GM18502 (cell line): ENCODE measurements around the gene FHIT.

Experiments
- ATAC-seq: cut with Tn5 transposase; IDR thresholded peaks from one replicate; pipeline ENCODE4 v1.9.1; 2021; ENCODE audit warnings: mild to moderate bottlenecking; ENCODE audit not compliant: unreplicated experiment, poor library complexity

The FHIT gene

DNA sequence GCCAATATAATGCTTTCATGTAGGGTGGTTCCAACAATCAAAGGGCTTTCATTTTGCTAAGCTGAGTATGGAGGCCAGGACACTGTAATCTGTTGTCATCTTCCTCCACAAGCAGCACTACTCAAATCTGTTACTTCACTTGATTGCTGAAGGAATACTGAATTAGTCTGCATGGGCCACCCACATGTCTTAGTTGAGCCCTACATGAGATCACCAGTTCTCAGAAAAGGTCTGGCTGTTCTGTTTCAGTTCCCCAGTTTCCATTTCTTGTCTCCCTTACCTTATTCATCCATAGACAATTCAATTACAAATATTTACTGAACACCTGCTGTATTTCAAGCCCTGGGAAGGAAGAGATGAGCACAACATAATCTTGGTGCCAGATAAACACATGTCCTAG, 119.2 kb downstream of the FHIT start:
- ATAC-seq: peak; percentile 68

DNA sequence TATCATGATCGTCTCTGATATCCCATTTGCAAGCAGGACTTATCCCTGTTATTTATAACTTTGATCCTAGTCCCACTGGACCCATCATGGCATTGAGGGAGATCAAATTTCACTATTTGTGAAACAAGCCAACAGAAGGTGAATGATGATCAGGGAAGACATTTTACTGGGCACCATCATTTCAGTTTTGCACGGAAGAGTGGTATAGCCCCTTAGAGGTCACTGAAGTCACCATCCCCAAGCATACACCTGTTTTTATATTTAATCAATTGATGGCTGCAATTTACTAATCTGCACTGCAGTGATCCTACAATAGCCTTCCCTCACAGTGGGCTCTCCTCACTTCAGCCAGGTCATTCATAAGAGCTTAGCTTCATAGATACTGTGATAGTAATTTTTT, 132.4 kb downstream of the FHIT start:
- no peak for ATAC-seq

DNA sequence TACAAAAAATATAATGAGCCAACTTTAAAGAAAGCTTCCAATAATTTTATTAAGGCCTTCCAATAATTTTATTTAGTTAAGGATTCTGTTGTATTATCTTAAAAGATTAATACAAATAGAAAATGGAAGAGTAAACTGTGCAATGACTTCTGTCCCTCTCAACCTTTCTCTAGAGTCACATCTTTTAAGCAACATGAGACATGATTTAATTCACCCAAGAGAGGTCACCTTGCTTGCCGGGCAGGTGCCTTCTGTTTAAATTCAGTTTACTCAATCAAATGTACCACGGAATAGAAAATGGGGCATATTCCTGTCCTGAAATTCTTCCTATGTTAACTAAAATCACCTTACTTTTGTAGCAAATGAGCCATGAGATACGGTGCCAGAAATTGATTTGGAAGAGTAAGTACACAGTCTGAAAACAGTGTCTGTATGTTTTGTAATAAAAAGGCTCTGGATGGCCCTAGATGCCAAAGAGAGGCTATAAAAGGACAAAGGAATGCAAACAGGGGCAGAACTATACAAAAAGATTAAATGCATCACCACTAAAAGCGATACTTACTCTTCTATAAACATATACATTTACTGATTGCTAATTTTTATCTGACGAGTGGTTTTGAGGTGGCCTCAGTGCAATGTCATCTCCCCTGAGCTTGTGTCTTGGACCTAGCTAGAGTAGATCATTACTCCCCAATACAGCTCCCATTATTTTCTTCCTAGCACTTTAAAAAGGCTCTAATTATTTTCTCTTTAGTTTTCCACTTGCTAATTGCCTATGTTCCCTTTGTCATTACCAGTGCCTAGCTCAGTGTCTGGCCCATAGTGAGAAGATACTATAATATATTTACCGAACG, 134.0 kb downstream of the FHIT start:
- no peak for ATAC-seq

DNA sequence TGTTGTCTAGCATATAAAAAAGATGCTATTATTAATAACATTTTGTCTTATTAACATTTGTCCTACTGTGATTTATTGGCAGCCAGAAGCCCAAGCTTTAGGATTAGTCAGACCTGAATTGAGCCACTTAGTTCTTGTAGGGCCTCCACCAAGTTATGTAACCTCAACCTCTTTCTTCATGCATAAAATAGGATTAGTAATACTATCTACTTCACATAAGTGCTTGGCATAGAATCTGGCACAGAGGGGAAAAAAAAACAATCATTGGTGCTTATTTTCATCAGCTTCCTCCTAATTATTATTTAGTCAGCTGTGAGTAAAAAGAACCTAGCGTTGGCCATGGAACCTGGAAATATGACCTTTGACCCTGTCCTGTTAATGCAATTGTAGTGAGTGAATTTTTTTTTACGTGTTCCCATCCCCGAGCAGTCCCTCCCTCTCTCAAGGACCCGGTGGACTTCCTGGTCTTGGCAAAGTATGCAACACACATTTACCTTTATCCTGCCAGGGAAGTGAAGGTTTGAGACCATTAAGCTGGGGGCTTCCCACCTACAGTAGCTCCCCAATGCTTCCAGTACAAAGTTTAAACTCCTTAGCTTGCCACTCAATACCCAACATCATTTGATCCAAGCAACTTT, 136.8 kb downstream of the FHIT start:
- ATAC-seq: no peak

DNA sequence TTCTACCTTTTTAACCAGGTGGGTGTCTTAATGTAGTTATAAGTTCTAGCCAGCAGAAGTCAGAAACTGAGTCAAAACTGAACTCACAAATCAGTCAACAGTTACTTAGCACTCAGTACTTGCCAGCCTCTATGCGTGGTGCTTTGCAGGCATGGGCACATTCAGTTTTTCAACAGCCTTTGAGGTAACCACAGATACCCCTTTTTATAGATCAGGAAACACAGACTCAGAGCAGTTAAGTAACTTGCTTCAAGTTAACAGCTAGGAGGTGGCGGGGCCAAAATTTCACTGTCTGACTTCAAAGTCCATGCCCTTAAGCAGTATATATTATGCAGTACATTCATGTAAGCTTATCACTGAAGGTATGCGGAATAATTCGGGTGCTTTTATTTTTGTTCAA, 139.4 kb downstream of the FHIT start:
- ATAC-seq: peak; percentile 78

DNA sequence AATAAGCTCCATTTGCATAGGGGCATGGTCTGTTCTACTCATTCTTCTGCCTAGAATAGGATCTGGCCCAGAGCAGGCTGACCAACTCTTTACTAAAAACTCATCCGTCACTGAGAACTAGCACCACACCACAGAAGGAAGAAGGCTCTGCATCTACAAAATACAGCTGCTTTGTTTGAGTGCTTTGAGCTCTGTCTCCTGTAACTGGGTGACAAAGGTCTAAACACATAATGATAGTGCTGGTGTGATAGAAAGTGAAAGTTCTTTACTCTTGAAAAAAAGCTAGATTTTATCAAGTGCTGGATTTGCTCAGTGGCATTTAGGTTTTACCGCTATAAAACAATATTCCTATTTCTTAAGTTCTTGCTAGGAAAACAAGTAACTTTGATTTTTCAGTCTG, 140.7 kb downstream of the FHIT start:
- peak; percentile 59 for ATAC-seq

DNA sequence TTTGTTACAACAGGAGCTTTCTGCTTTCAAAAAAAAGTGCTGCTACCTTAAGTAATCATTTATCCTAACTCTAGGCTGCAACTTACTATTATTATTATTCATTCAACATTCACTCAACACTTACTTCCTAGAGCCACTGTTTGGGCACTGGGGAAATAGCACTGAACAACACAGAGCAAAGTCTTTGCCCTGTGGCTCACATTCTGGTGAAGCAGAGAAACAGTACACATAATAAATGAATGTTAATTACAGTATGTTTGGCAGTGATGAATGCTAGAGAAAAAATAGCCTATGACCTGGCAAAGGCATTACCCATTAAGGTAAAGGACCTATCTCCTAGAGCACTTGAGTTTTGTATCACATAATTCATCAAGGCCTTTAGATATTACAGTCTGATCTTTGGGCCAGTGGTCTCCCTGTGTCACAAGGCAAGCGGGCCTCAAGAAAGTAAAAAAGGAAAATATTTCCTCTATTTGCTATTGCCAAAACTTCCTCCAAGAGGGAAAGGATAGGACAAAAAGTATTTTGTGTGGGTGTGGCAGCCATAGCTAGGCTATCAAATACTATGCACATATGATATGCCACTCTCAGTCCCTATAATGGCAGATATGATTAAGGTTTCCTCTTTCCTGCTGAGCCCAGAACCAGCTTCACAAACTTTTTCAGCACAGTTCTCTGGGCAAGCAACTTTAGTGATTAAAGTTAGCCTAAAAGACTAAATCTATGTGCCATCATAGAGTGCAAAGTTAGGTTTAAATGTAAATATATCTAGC, 142.8 kb downstream of the FHIT start:
- ATAC-seq: no peak

DNA sequence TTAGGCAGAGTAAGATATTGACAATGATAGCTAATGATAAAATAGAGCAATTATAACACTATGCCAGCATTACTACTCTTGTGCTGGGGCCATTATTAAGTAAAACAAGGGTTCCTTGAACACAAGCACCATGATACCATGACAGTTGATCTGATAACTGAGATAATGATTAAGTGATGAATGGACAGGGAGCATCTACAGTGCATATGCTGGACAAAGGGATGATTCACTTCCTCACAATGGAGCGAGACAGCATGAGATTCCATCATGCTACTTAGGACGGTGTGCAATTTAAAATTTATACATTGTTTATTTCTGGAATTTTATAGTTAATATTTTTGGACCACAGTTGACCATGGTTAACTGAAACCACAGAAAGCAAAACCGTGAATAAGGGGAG, 156.6 kb downstream of the FHIT start:
- ATAC-seq: no peak

DNA sequence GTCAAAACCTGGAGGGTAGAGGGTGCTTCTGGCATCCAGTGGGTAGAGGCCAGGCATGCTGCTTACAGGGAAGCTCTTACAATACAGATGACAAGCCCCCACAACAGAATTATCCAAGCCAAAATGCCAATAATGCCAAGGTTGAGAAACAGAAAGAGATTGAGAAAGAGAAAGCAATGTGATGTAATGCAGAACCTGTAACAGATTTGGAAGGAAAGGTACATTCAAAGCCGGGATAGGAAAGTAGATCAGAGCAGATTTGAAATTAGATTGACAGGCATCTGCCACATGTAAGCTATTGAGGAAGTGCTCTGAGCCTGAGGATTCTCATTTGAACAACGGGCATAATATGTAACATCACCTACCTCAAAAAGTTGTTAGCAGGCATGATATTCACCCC, 157.9 kb downstream of the FHIT start:
- ATAC-seq: no peak

DNA sequence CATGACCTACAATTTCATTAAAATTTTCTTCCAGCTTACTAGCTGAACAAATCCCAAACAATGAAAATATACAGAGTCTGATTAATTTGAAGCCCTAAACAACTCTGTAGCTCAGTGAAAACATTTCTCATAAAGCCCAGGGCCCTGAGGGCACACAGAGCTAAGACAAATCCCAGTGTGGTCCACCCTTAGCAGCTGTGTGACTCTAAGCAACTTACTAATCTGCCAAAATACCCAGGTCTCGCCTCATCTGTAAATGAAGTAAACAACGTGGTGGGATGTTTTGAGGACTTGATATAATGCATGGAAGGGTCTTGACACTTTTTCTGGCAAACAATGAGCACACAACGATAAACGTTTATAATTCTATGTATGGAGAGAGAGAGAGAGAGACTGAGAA, 158.4 kb downstream of the FHIT start:
- no peak for ATAC-seq

DNA sequence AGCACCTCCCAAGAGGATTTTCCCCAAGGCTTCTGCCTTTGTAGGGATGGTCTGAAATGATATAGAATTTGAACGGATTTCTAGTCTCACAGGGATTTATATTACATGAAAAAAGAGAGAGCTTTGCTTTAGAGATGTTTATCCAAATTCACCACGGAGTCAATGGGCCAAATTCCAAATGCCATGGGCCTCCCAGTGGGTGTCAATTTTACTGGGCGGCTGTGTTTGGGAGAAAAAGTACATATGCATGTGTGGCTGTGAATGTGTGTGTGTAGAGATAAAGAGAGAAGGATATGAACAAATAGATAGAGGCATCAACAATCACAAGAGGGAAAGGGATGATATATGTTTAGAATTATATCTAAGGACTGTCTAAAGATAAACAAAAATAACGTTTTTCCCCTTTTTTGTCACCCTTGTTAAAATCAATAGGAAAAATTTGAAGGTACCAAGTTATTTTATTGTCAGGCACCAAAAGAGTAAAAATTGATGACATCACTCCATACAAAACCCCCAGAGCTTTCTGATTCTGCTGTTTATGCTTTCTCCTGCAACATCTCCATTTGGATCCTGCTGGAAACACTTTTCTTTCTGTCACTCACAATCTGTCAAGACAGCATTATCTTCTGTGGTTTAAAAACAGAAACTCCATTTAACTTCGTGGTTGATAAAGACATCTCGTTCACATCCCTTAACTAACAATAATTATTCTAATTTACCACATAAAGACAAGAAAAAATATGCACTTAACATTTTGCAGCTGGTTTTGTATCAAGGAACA, 160.7 kb downstream of the FHIT start:
- no peak for ATAC-seq

DNA sequence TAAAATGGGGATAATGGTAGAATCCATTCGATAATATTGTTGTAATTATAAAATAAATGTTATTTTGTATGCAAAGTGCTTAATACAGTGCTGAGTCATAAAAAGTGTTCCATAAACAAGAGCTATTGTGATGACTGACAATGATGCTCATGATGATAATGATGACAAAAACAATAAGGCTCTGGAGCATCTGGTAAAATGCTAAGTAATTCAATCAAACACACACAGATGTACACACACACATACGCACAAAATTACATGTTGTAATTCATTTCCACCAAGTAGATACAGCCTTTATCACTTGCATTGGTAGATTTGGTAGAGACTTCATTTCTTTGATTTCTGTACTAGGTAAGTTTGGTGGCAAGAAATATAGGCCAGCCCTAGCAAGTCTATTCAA, 163.8 kb downstream of the FHIT start:
- ATAC-seq: no peak

DNA sequence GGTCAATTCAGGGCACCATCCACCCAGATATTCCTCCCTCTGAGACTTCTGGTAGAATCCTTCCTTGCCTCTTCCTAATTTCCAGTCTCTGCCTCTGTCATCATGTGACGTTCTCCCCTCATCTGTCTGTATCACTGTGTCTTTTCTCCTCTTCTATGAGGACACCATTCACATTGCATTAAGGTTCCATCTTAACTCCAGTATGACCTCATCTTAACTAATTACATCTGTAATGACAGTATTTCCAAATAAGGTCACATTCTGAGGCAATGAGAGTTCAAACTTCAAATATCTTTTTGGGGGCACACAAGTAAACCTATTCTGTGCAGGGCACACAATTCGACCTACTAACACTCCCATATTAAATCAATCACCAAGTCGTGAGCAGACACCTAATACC, 169.7 kb downstream of the FHIT start:
- no peak for ATAC-seq

DNA sequence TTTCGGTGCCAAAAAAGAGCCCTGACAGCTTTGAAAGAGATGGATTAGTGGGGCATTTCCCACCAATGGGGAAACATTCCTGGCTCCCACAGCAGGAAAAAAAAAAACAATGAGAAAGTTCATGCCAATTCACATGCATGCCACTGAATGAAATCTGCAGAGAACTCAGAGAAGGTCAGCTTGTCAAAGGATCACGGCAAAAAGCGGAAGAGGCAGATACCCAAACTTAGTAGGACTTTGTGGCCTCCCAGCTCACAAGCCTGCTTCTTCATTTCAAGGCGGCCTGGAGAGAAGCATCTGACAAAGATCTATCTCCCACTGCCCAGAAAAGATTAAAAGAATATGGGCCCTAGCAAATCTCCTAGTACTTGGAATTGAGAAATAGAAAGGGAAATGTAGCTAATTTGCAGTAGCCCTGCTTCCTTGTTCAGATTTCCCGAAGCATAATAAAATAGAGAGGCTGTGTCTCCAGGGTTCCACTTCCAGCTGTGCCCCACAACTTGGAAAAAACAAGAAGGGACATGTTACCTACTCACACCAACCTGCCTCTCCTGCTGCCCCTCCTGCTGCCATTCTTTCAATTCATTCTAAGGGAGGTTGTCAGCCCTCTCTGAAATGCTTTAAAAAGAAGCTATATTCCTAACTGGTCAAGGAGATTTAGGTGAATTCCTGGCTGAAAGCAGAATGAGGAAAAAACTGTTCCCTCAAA, 170.4 kb downstream of the FHIT start:
- ATAC-seq: no peak

DNA sequence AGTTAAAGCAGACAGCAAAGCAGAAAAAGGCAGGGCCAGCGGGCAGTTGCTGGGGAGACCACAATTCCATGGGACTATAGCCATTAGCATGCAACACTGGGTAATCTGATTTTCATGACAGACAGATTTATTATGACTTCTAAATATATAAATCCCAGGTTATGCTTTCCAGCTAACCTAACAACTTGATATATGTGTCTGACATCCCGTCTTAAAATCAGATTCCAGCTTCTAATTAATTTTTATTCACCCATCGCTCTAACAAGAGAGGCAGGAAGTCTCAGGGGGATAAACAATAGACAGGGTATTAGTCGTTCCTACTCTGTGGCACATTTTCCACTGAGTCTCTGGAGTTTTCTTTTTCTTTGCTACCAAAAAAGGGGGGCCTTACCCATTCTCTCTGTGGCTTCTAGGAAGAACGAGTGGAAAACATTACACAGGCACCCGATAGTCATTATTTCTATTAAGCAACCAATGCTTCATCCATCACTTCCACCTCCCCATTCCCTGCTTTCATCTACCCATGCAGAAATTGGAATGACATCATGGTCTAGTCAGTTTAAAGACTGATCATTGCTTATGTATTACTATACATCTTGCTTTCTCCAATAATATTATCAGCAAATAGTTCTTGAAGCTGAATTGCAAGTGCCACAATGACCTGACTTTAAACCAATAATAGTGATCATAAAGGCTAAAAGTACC, 173.1 kb downstream of the FHIT start:
- no peak for ATAC-seq

DNA sequence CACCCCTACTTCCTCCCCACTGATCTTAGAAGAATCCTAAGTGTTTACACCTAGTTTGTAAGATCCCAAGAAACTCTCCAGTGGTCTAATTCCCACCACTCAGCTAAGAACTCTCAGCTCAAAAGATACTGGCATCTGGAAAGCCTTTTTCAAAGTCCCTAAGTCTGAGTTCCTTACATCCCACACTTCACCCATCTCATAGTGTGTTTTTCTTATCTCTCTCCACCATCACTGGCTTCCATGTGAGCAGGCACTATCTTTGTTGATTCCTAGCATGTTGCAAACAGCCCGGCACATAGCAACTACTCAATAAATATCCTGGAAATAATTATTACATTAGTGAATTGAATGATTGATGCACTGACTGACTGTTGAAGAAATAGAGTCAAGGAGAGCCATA, 173.7 kb downstream of the FHIT start:
- ATAC-seq: no peak

DNA sequence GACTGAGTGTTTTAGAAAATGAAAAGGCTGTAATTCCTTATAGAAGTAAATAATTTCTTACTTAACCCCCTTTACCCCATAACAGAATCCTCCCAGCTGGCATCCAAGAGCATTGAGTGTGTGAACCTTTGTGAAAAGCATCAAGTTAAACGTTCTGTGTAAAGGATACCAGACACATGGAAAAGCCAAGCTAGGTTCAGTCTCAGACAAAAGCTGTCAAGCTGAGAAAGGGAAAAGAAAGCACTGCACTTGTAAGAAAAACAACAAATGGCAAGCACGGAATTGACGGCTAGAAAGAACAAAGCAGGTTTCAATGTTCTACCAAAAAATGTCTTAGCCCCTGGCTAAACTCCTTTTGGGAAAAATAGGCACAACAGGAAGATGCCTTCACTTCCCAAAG, 176.5 kb downstream of the FHIT start:
- ATAC-seq: no peak

DNA sequence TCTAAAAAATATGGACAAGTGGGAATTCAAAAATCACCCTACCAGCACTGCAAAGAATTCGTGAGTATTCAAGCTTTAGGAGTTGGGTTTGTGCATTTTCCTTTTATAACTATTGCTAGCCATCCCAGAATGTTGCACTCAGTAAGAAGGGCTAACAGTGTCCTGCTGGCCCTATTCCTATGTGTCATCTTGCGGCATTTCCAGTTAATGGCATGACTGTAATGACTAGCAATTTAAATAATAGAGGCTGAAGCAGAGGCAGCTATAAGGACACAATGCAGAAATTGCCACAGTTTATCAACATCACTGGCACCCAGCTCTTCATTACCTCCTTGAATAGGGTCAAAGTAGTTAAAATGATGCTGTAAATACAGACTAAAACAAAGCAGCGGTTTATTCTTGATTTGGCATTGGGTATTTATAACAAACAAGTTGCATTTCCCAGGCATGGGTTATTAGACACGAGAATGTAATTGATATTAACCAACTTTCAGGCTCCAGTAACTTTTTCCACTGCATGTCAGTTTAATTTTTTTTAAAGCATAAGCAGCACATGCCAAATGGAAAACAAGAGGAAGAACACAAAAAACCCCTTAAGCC, 177.6 kb downstream of the FHIT start:
- no peak for ATAC-seq

DNA sequence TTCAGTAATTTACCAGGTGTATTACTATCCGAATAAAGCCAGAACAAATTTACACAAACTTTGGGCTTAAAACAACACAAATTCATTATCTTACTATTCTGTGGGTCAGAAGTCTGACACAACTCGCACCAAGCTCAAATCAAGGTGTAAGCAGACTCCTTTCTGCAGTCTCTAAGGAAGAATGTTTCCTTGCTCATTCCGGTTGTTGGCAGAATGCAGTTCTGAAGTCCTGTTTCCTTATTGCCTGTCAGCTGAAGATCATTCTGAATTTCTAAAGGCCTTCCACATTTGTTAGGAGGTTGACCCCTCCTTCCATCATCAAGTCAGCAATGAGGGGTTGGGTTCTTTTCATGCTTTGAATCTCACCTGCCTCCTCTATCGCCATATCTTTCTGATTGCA, 183.2 kb downstream of the FHIT start:
- ATAC-seq: no peak
